ENCODE results near the gene GPC6. TPM values are rescaled to one million over a fixed set of nuclear protein-coding genes. Genes with fewer than 3 reads are reported as not detected.

Gene GPC6
- total and polyA plus RNA-seq, 2 donors (not counting 3 experiments of a cell fraction or from before 2014, with no cell fraction given) = 0.01 TPM; not detected in 1

DNA sequence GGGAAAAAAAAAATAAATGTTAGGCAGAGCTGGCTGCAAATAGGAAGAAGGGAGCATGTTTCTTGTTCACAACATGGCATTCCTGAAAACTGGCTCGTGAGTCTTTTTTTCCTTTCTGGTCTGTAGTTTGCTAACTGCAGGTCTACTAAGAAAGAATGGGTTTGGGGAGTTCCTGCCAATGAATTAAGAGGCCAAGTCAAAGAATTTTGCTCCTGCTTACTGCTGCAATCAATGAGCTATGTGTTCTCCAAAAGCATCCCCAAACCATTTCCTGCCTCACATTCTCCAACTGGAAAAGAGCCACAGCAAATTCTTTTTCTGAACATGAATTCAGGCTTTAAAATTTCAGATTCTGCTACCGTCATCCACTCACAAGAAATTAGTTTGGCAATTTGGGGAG is 1164.3 kb downstream of the GPC6 start:
- FAIRE-seq = no peak
- Histone ChIP-seq H3K79me2 (ENCODE audit: control insufficient read depth, insufficient read depth, low read length) (no peaks in the 10 kb centered on the region), H4K20me1 (replicated peaks; ENCODE audit: control insufficient read depth, extremely low read depth, insufficient read depth, low read length) (no peaks in the 10 kb centered on the region), H3K9ac (replicated peaks; ENCODE audit: extremely low read depth, insufficient read depth, low read length) (no peak overlapping the region), H3K4me2 (ENCODE audit: insufficient read depth, low read length) (no peak overlapping the region), H3K4me1 (ENCODE audit: control insufficient read depth, extremely low read depth, insufficient read depth, low read length) (no peaks in the 10 kb centered on the region), H3K9me3 (replicated peaks; ENCODE audit: control insufficient read depth, insufficient read depth, low read length) (no peaks in the 10 kb centered on the region), H3K27me3 (ENCODE audit: control insufficient read depth in 2 of 2, insufficient read depth in 2 of 2, low read length in 2 of 2) (no peaks in the 10 kb centered on the region), H3K36me3 (ENCODE audit: control insufficient read depth in 2 of 2, extremely low read depth in 1 of 2, insufficient read depth in 2 of 2, low read length in 2 of 2) (no peaks in the 10 kb centered on the region), H3K4me3 (replicated peaks in 1 of 3; ENCODE audit: insufficient read depth in 1 of 3, low read depth in 1 of 3, low read length in 3 of 3) (no peak overlapping the region), H2AFZ (ENCODE audit: low read depth, low read length) (no peak overlapping the region), H3K9me1 (replicated peaks; ENCODE audit: control insufficient read depth, extremely low read depth, insufficient read depth, low read length) (no peaks in the 10 kb centered on the region), H3K27ac (ENCODE audit: insufficient read depth, low read depth, low read length) (no peak overlapping the region)
- no peak for DNase-seq (ENCODE audit: low read depth, low spot score)
- no TSS peak for BruUV-seq (replicated peaks)
- intact Hi-C loops (cut with micrococcal nuclease) = no loop called here
- dilution Hi-C loops (cut with MboI; ENCODE audit: extremely low pct_ligation_motif_present, low sequenced_read_pairs) = no loop called here
- ChIA-PET CTCF (no interaction called here), POLR2A (no interaction called here)
- TF ChIP-seq POLR2AphosphoS5 (IDR thresholded peaks at IDR 0.05; ENCODE audit: insufficient read depth, low read depth, low read length) = no peak
- no peak for TF ChIP-seq POLR2A (IDR thresholded peaks at IDR 0.05; ENCODE audit: low read depth, low read length)
- no peak for TF ChIP-seq FOS (IDR thresholded peaks at IDR 0.05; ENCODE audit: borderline replicate concordance, insufficient read depth, low read length)
- no peak for TF ChIP-seq MYC (IDR thresholded peaks at IDR 0.05; ENCODE audit: low read depth, low read length)
- TF ChIP-seq GATA2 (IDR thresholded peaks at IDR 0.05; ENCODE audit: insufficient read depth, insufficient read length, low read depth, low read length) = no peak
- TF ChIP-seq, protein P1, sequence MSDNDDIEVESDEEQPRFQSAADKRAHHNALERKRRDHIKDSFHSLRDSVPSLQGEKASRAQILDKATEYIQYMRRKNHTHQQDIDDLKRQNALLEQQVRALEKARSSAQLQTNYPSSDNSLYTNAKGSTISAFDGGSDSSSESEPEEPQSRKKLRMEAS (IDR thresholded peaks at IDR 0.05; ENCODE audit: insufficient read depth, insufficient read length) = no peak
- TF ChIP-seq, protein P2, sequence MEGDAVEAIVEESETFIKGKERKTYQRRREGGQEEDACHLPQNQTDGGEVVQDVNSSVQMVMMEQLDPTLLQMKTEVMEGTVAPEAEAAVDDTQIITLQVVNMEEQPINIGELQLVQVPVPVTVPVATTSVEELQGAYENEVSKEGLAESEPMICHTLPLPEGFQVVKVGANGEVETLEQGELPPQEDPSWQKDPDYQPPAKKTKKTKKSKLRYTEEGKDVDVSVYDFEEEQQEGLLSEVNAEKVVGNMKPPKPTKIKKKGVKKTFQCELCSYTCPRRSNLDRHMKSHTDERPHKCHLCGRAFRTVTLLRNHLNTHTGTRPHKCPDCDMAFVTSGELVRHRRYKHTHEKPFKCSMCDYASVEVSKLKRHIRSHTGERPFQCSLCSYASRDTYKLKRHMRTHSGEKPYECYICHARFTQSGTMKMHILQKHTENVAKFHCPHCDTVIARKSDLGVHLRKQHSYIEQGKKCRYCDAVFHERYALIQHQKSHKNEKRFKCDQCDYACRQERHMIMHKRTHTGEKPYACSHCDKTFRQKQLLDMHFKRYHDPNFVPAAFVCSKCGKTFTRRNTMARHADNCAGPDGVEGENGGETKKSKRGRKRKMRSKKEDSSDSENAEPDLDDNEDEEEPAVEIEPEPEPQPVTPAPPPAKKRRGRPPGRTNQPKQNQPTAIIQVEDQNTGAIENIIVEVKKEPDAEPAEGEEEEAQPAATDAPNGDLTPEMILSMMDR (IDR thresholded peaks at IDR 0.05; ENCODE audit: extremely low read depth in 1 of 2, insufficient read depth in 1 of 2, low read depth in 1 of 2, low read length in 2 of 2) = no peak

All from endothelial cell of umbilical vein (primary cell).